Suprapubic skin (tissue), 4 donors: ENCODE measurements around the gene MRPS23. TPM values are rescaled to one million over a fixed set of nuclear protein-coding genes. Genes with fewer than 3 reads are reported as not detected.

Source experiments
- DNase-seq, 2 donors: peaks; one replicate each; pipeline ENCODE4 v3.0.0-alpha.2; 2019; ENCODE audit warnings: low spot score in 2 of 2
- H3K27ac ChIP-seq: fragments of 200-600 bp; sonication (generic); one replicate; pipeline ENCODE4 v1.5.1; 2019
- H3K27me3 ChIP-seq: fragments of 200-600 bp; sonication (generic); one replicate; pipeline ENCODE4 v1.5.1; 2019
- H3K36me3 ChIP-seq: fragments of 200-600 bp; sonication (generic); one replicate; pipeline ENCODE4 v1.5.1; 2019
- H3K4me1 ChIP-seq: fragments of 200-600 bp; sonication (generic); one replicate; pipeline ENCODE4 v1.5.1; 2019
- H3K4me3 ChIP-seq: fragments of 200-600 bp; sonication (generic); one replicate; pipeline ENCODE4 v1.5.1; 2019; ENCODE audit warnings: mild to moderate bottlenecking
- H3K9me3 ChIP-seq: fragments of 200-600 bp; sonication (generic); one replicate; pipeline ENCODE4 v1.5.1; 2019
- EP300 ChIP-seq: sonication (generic); formaldehyde crosslinking; IDR thresholded peaks from one replicate; pipeline ENCODE4 v1.6.1; 2017; ENCODE audit warnings: antibody characterized with exemption
- POLR2A ChIP-seq, 2 donors: fragments of 450-650 bp; IDR thresholded peaks; one replicate each; pipeline ENCODE4 v1.6.1; 2017; ENCODE audit warnings: antibody characterized with exemption in 2 of 2, mild to moderate bottlenecking in 2 of 2, moderate library complexity in 2 of 2
- POLR2AphosphoS5 ChIP-seq, 3 donors: sonication (generic); formaldehyde crosslinking; IDR thresholded peaks; one replicate each; pipeline ENCODE4 v1.6.1; 2017; ENCODE audit warnings: antibody characterized with exemption in 3 of 3
- WGBS: methylation state at CpG from one replicate; pipeline ENCODE4 v1.1.5; 2018; 5-methylcytosine and 5-hydroxymethylcytosine counted together
- total RNA-seq, 4 donors: library from RNA; depleted of rRNA; stranded (reverse); fragments of >200 nt; gene quantifications; one replicate each; pipeline ENCODE4 v1.1.0, GENCODE V29; 2016
- TF ChIP-seq, protein P1 (sequence below), 2 donors: fragments of 200-600 bp in 1 of 2; fragments of 450-650 bp in 1 of 2; sonication (generic) in 1 of 2; IDR thresholded peaks; one replicate each; pipeline ENCODE4 v1.5.1; 2016 to 2019; ENCODE audit warnings: antibody characterized with exemption in 2 of 2, mild to moderate bottlenecking in 1 of 2, moderate library complexity in 1 of 2

The MRPS23 gene
- 10 to 100 TPM in 3 of 4 donors, 1 to 10 TPM in 1; 7.4 to 15.2 (median 12.5) TPM for total RNA-seq

DNA sequence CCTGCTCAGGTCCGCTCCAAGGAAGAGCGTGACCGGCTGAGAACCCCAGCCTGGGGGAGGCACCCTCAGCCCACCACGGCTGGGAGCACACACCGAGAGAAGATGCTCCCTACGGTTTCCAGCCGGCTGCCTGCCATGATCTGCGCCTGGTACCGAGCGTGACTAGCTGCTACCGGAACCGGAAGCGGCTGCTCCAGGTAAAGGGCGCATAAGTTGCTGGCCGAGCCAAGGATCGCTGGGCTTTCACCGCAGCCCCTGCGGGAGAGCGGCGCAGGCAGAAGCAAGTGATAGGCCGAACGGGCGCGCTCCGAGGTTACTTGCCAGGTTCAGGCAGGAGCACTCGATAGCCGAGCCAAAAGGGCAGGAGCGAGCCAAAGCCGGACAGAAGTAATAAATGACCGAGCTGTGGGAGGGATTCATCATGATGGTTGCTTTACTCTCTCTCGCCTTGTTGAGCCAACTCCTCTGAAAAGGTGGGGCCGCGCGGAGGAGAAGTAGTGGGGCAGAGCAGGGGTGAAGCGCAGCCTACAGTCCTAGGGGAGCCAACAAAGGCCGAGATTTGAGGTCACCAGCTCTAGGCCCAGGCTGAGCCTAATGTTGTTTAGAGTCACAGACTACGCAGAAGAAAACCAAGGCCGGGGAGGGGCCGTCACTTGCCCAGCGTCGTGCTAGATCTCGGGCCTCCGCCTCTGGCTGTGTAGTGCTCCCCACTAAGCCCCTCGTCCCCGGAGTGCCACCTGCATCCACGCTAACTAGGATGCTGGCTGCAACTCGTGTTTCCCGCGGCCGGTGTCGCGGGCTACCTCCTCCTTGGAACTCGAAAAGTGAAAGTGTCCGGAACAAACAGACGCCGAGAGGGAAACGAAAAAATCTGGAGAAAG, at the start of gene MRPS23:
MRPS23 (minus strand) TSS at position 171 of the 881 bp plus-strand sequence; CDS start at position 137, 34 bp downstream.
- H3K4me3 ChIP-seq, result peak within 1 kb of the TSS; percentile 81
- H3K36me3 ChIP-seq, result peaks cover 9% of the 10 kb centered on the region
- WGBS, result under 1% methylated on average over 54 of the region's 57 CpGs
- H3K9me3 ChIP-seq, result no peaks in the 10 kb centered on the region
- TF ChIP-seq, protein P1, sequence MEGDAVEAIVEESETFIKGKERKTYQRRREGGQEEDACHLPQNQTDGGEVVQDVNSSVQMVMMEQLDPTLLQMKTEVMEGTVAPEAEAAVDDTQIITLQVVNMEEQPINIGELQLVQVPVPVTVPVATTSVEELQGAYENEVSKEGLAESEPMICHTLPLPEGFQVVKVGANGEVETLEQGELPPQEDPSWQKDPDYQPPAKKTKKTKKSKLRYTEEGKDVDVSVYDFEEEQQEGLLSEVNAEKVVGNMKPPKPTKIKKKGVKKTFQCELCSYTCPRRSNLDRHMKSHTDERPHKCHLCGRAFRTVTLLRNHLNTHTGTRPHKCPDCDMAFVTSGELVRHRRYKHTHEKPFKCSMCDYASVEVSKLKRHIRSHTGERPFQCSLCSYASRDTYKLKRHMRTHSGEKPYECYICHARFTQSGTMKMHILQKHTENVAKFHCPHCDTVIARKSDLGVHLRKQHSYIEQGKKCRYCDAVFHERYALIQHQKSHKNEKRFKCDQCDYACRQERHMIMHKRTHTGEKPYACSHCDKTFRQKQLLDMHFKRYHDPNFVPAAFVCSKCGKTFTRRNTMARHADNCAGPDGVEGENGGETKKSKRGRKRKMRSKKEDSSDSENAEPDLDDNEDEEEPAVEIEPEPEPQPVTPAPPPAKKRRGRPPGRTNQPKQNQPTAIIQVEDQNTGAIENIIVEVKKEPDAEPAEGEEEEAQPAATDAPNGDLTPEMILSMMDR (IDR thresholded peaks at IDR 0.05), result peak in 1 of 2 donors; percentile 9
- peak in 1 of 2 donors; percentile 78 for TF ChIP-seq POLR2A (IDR thresholded peaks at IDR 0.05)
- no peak for TF ChIP-seq EP300
- TF ChIP-seq POLR2AphosphoS5 (IDR thresholded peaks at IDR 0.05), result peak; percentile 36 to 93 (median 91)
- H3K27me3 ChIP-seq, result no peaks in the 10 kb centered on the region
- H3K27ac ChIP-seq, result peak within 1 kb of the TSS; percentile 90
- H3K4me1 ChIP-seq, result peaks cover 47% of the 10 kb centered on the region
- peak; percentile 98 for DNase-seq

DNA sequence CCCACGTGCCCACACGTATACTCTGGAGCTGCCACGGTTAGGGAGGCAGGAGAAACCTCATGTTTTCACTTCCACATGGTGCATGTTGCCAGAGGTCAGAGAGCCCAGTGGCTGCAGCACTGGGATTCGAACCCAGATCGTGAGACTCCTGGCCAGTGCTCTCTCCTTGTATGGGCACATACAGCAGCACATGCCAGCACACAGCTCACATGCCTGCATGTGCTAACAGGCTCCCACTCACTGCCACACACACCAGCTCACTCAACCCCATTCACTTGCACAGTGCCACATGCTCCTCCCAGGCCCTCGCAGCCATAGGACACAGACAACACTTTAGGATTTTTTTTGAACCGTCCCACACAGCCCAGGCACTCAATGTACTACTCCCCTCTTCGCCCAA, 49.5 kb upstream of the MRPS23 start:
- no peak overlapping the region for H3K4me3 ChIP-seq
- WGBS, result 7% methylated on average over 8 of the region's 8 CpGs
- H3K9me3 ChIP-seq, result no peaks in the 10 kb centered on the region
- DNase-seq, result no peak
- no peaks in the 10 kb centered on the region for H3K27me3 ChIP-seq
- H3K27ac ChIP-seq, result peak overlapping the region; percentile 85
- peaks cover 83% of the 10 kb centered on the region for H3K4me1 ChIP-seq
- TF ChIP-seq EP300 (no peak), POLR2AphosphoS5 (IDR thresholded peaks at IDR 0.05) (peak in 1 of 3 donors; percentile 5), POLR2A (IDR thresholded peaks at IDR 0.05) (no peak)
- no peaks in the 10 kb centered on the region for H3K36me3 ChIP-seq

DNA sequence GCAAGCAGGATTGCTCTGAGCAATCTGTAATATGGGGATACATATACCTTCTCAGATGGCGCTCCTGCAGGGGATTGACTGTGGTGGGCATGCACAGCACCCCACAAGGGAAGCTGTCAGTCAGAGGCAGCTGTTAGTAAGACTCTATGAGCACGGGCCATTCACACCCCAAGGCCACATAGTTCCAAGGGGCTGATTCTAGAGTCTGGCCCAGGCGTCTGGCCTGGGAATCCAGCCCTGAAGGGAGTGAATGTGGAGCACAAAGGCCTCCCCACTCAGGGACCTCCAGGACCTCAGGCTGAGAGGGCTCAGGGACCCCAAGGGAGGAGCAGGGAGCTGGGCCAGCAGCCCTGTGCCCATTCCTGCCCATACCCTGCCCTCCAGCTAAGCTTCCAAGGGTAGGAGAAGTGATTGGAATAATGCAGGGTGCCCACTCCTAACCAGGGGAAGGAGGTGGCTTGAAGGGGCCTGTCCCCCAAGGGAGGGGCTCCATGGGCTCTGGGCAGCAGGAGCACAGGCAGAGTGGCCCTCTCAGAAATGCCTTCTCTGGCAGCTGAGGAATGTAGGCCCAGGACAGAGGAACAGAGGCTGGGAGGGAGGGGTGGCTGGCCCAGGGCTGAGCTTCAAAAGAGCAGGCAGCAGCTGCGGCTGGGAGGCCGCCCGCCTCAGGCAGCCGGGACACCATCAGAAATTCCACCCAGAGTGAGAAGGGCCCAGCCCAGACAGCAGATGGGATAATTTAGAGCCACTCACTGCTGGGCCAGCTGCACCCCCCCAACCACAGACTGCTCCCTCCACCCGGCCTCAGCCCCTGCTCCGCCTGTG, 48.9 kb upstream of the MRPS23 start:
- WGBS, result no CpG with 5 or more reads among the region's 9 CpGs
- Histone ChIP-seq H3K27me3 (no peaks in the 10 kb centered on the region), H3K36me3 (no peaks in the 10 kb centered on the region), H3K4me3 (no peak overlapping the region), H3K9me3 (no peaks in the 10 kb centered on the region), H3K27ac (peak overlapping the region; percentile 85), H3K4me1 (peaks cover 83% of the 10 kb centered on the region)
- DNase-seq, result no peak
- TF ChIP-seq POLR2AphosphoS5 (IDR thresholded peaks at IDR 0.05), result no peak
- TF ChIP-seq EP300, result no peak
- TF ChIP-seq, protein P1 (IDR thresholded peaks at IDR 0.05), result no peak
- TF ChIP-seq POLR2A (IDR thresholded peaks at IDR 0.05), result no peak

DNA sequence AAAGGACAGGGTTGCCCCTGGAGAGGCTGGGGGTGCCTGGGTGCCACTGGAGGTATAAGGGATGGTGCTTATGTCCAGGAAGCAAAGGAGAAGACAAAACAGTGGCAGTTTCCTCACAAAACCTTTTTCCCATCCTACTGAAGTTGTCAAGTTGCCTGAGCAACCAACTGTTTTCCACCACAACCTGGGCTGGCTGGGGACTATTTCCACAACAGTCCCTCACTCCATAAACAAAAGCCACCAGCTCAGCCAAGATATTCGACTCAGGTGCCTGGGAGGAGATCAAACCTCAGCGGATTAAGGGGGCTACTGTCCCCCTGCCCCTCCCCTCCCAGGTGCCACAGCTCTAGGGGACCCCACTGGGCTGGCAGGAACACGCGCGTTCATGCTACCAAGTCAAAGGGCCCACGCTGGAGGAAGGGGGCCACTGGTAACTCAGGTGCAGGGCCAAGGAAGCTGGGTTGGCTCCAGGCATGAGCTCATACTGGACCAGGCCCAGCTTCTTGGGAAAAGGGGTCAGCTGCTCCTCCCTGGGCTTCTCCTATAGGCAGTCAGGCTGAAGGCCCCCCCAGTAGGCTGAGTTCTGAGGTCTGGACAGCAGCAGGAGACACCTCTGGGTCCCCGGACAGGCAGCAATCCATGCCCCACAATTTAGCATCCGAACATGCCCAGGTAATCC, 45.7 kb upstream of the MRPS23 start:
- no peak for DNase-seq
- Histone ChIP-seq H3K9me3 (no peaks in the 10 kb centered on the region), H3K4me3 (no peak overlapping the region), H3K36me3 (no peaks in the 10 kb centered on the region), H3K4me1 (peaks cover 84% of the 10 kb centered on the region), H3K27me3 (no peaks in the 10 kb centered on the region), H3K27ac (peak overlapping the region; percentile 56)
- WGBS, result 100% methylated on average over 2 of the region's 8 CpGs
- TF ChIP-seq EP300 (no peak), POLR2AphosphoS5 (IDR thresholded peaks at IDR 0.05) (no peak), POLR2A (IDR thresholded peaks at IDR 0.05) (no peak)
- TF ChIP-seq, protein P1 (IDR thresholded peaks at IDR 0.05), result no peak

DNA sequence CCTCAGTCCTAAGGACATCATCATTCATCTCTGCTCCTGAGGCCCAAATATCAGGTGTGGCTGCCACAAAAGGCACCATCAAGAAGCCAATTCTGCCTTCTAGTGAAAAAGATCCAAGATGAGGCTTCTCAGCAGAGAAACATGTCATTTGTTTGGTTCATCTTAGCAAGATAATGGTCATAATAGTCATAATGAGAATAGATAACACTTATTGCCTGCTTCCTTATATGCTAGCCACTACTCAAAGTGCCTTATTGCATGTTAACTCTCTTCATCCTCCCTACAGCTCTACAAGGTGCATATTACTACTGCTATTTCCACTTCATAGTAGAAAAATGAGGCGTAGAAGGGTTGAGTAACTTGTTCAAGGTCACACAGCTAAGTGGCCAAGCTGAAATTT, 45.0 kb upstream of the MRPS23 start:
- H3K36me3 ChIP-seq, result no peaks in the 10 kb centered on the region
- H3K4me1 ChIP-seq, result peaks cover 84% of the 10 kb centered on the region
- H3K9me3 ChIP-seq, result no peaks in the 10 kb centered on the region
- TF ChIP-seq POLR2A (IDR thresholded peaks at IDR 0.05) (no peak), POLR2AphosphoS5 (IDR thresholded peaks at IDR 0.05) (no peak), EP300 (no peak)
- TF ChIP-seq, protein P1 (IDR thresholded peaks at IDR 0.05), result no peak
- H3K27ac ChIP-seq, result peak overlapping the region; percentile 92
- H3K4me3 ChIP-seq, result no peak overlapping the region
- no peaks in the 10 kb centered on the region for H3K27me3 ChIP-seq
- no peak for DNase-seq
- WGBS, result 92% methylated on average over 1 of the region's 1 CpG
